Neural progenitor cell (in vitro differentiated cells): ENCODE data around the gene PADI2. TPM values are rescaled to one million over a fixed set of nuclear protein-coding genes. Genes with fewer than 3 reads are reported as not detected.

Experiments
- DNase-seq: peaks from one replicate; pipeline ENCODE4 v3.0.0-alpha.2; 2016; ENCODE audit warnings: low spot score
- H2AFZ ChIP-seq: fragments of 200-600 bp; sonication (generic); replicated peaks from 2 replicates; pipeline ENCODE4 v1.6.1; 2016; ENCODE audit warnings: antibody characterized with exemption
- H3F3A ChIP-seq: fragments of 200-600 bp; sonication (generic); 2 replicates; pipeline ENCODE4 v1.6.1; 2016; ENCODE audit warnings: antibody characterized with exemption, low read depth
- H3K27ac ChIP-seq: fragments of 200-600 bp; sonication (generic); 2 replicates; pipeline ENCODE4 v1.5.1; 2016; ENCODE audit warnings: mild to moderate bottlenecking
- H3K27me3 ChIP-seq: fragments of 200-600 bp; sonication (generic); 2 replicates; pipeline ENCODE4 v1.6.1; 2016; ENCODE audit warnings: mild to moderate bottlenecking, moderate library complexity
- H3K36me3 ChIP-seq: fragments of 200-600 bp; sonication (generic); 2 replicates; pipeline ENCODE4 v1.5.1; 2016
- H3K4me1 ChIP-seq: fragments of 200-600 bp; sonication (generic); 2 replicates; pipeline ENCODE4 v1.6.1; 2016; ENCODE audit warnings: mixed run types
- H3K4me2 ChIP-seq: fragments of 200-600 bp; sonication (generic); 2 replicates; pipeline ENCODE4 v1.6.1; 2016
- H3K4me3 ChIP-seq: fragments of 200-600 bp; sonication (generic); 2 replicates; pipeline ENCODE4 v1.5.1; 2016
- H3K79me2 ChIP-seq: fragments of 200-600 bp; sonication (generic); 2 replicates; pipeline ENCODE4 v1.6.1; 2016; ENCODE audit warnings: low read depth
- H3K9ac ChIP-seq: fragments of 200-600 bp; sonication (generic); 2 replicates; pipeline ENCODE4 v1.6.1; 2016
- H3K9me3 ChIP-seq: fragments of 200-600 bp; sonication (generic); 2 replicates; pipeline ENCODE4 v1.5.1; 2016; ENCODE audit warnings: low read depth
- H4K20me1 ChIP-seq: fragments of 200-600 bp; sonication (generic); 2 replicates; pipeline ENCODE4 v1.6.1; 2016; ENCODE audit warnings: low read depth
- H3K27ac Mint-ChIP-seq: 3 replicates; pipeline ENCODE4 v1.8.0; 2021; ENCODE audit warnings: mixed read lengths
- H3K27me3 Mint-ChIP-seq: 2 replicates; pipeline ENCODE4 v1.8.0; 2022; ENCODE audit warnings: low read depth, mild to moderate bottlenecking, inconsistent platforms, moderate library complexity, mixed read lengths; ENCODE audit not compliant: insufficient read depth
- H3K36me3 Mint-ChIP-seq: 3 replicates; pipeline ENCODE4 v1.8.0; 2021; ENCODE audit warnings: mixed read lengths
- H3K4me1 Mint-ChIP-seq: 3 replicates; pipeline ENCODE4 v1.8.0; 2021; ENCODE audit warnings: mixed read lengths
- H3K4me3 Mint-ChIP-seq: 3 replicates; pipeline ENCODE4 v1.8.0; 2021; ENCODE audit warnings: mild to moderate bottlenecking, moderate library complexity, mixed read lengths
- H3K9me3 Mint-ChIP-seq: 3 replicates; pipeline ENCODE4 v1.8.0; 2020; ENCODE audit warnings: mixed read lengths
- CTCF ChIP-seq: fragments of 200-600 bp; sonication (generic); IDR thresholded peaks from 2 replicates; pipeline ENCODE4 v1.5.1; 2017; ENCODE audit warnings: antibody characterized with exemption, mild to moderate bottlenecking
- EZH2 ChIP-seq: fragments of 200-600 bp; sonication (generic); IDR thresholded peaks from 2 replicates; pipeline ENCODE4 v1.6.1; 2017; ENCODE audit warnings: antibody characterized with exemption, mild to moderate bottlenecking, moderate library complexity
- EZH2phosphoT487 ChIP-seq: fragments of 200-600 bp; sonication (generic); IDR thresholded peaks from 2 replicates; pipeline ENCODE4 v1.6.1; 2017; ENCODE audit warnings: antibody characterized with exemption
- total RNA-seq: library from RNA; depleted of rRNA; stranded (reverse); fragments of >200 nt; gene quantifications from 2 replicates; pipeline ENCODE4 v1.2.3, GENCODE V29; 2015; ENCODE audit warnings: low replicate concordance

The PADI2 gene
- total RNA-seq, 1 donor from 2014 or later = 0.77 TPM

GRCh38 chr1:17067465-17068240, 51.6 kb downstream of the PADI2 start:
- Histone ChIP-seq H3K9me3 (no peaks in the 10 kb centered on the region), H3K9ac (no peak overlapping the region), H3F3A (no peaks in the 10 kb centered on the region), H3K36me3 (no peaks in the 10 kb centered on the region), H3K4me3 (no peak overlapping the region), H3K4me2 (no peak overlapping the region), H3K79me2 (no peaks in the 10 kb centered on the region), H3K27ac (no peak overlapping the region), H3K4me1 (no peaks in the 10 kb centered on the region), H3K27me3 (no peaks in the 10 kb centered on the region), H2AFZ (no peak overlapping the region), H4K20me1 (no peaks in the 10 kb centered on the region)
- Mint-ChIP-seq H3K9me3 (peaks cover 9% of the 10 kb centered on the region), H3K4me3 (no peak overlapping the region), H3K36me3 (no peaks in the 10 kb centered on the region), H3K27ac (no peak overlapping the region), H3K4me1 (peaks cover 2% of the 10 kb centered on the region), H3K27me3 (peaks cover 5% of the 10 kb centered on the region)
- TF ChIP-seq EZH2 (no peak), CTCF (no peak), EZH2phosphoT487 (no peak)
- no peak for DNase-seq

- no peak for DNase-seq
- no peaks in the 10 kb centered on the region for H3F3A ChIP-seq
- no peaks in the 10 kb centered on the region for H3K4me1 ChIP-seq
- H3K27me3 Mint-ChIP-seq = peaks cover 5% of the 10 kb centered on the region
- H3K9ac ChIP-seq = no peak overlapping the region
- no peaks in the 10 kb centered on the region for H3K79me2 ChIP-seq
- no peak overlapping the region for H3K4me3 ChIP-seq
- H4K20me1 ChIP-seq = no peaks in the 10 kb centered on the region
- no peak overlapping the region for H3K4me3 Mint-ChIP-seq
- H3K36me3 ChIP-seq = no peaks in the 10 kb centered on the region
- H3K9me3 ChIP-seq = no peaks in the 10 kb centered on the region
- H3K4me2 ChIP-seq = no peak overlapping the region
- H3K27ac ChIP-seq = no peak overlapping the region
- H2AFZ ChIP-seq = no peak overlapping the region
- TF ChIP-seq CTCF (no peak), EZH2 (no peak), EZH2phosphoT487 (no peak)
- no peaks in the 10 kb centered on the region for H3K36me3 Mint-ChIP-seq
- H3K27ac Mint-ChIP-seq = no peak overlapping the region
- H3K4me1 Mint-ChIP-seq = peaks cover 6% of the 10 kb centered on the region
- peaks cover 9% of the 10 kb centered on the region for H3K9me3 Mint-ChIP-seq
- H3K27me3 ChIP-seq = no peaks in the 10 kb centered on the region
Measured at GRCh38 chr1:17067069-17067426, 52.2 kb downstream of the PADI2 start.

GRCh38 chr1:17066361-17067068, 52.7 kb downstream of the PADI2 start:
- no peak overlapping the region for H3K4me3 ChIP-seq
- Mint-ChIP-seq H3K27ac (no peak overlapping the region), H3K36me3 (no peaks in the 10 kb centered on the region), H3K27me3 (peaks cover 7% of the 10 kb centered on the region), H3K4me1 (peaks cover 11% of the 10 kb centered on the region), H3K4me3 (no peak overlapping the region), H3K9me3 (peaks cover 9% of the 10 kb centered on the region)
- no peaks in the 10 kb centered on the region for H3F3A ChIP-seq
- H3K9me3 ChIP-seq = no peaks in the 10 kb centered on the region
- H3K27ac ChIP-seq = no peak overlapping the region
- H3K27me3 ChIP-seq = no peaks in the 10 kb centered on the region
- no peaks in the 10 kb centered on the region for H3K4me1 ChIP-seq
- no peak overlapping the region for H3K4me2 ChIP-seq
- no peaks in the 10 kb centered on the region for H4K20me1 ChIP-seq
- H2AFZ ChIP-seq = no peak overlapping the region
- H3K79me2 ChIP-seq = no peaks in the 10 kb centered on the region
- no peak for DNase-seq
- H3K36me3 ChIP-seq = no peaks in the 10 kb centered on the region
- no peak for TF ChIP-seq EZH2phosphoT487
- TF ChIP-seq EZH2 = no peak
- no peak for TF ChIP-seq CTCF
- H3K9ac ChIP-seq = no peak overlapping the region
